SK-N-SH (cell line): ENCODE results near the gene N4BP2L2. TPM values are rescaled to one million over a fixed set of nuclear protein-coding genes. Genes with fewer than 3 reads are reported as not detected.

Source experiments
- CTCF ChIA-PET: fragments of 300-600, 350-600 bp; formaldehyde crosslinking; extraction: SDS; loops from one replicate; lab custom pipeline; 2021; lab: Yijun Ruan, JAX
- POLR2A ChIA-PET: fragments of 350-600 bp; sonication (Branson Sonifier 250); formaldehyde crosslinking; extraction: SDS; loops from one replicate; lab custom pipeline; 2020; ENCODE audit warnings: antibody characterized with exemption, inconsistent platforms; lab: Yijun Ruan, JAX
- DNase-seq: peaks from one replicate; pipeline ENCODE4 v3.0.0; 2012
- H2AFZ ChIP-seq: fragments of 200-600 bp; sonication (generic); 2 replicates; pipeline ENCODE4 v1.8.1; 2016; ENCODE audit warnings: antibody characterized with exemption, mild to moderate bottlenecking, low read depth
- H3F3A ChIP-seq: fragments of 200-600 bp; sonication (generic); replicated peaks from 2 replicates; pipeline ENCODE3; 2016; ENCODE audit warnings: antibody characterized with exemption, mild to moderate bottlenecking; ENCODE audit not compliant: insufficient read depth
- H3K27ac ChIP-seq, 2 experiments: fragments of 200-500 bp in 1 of 2; fragments of 200-600 bp in 1 of 2; sonication (Bioruptor generic) in 1 of 2; sonication (generic), shearing (Covaris generic) in 1 of 2; 2 replicates each; pipeline versions ENCODE4 v1.5.1 to v1.6.1; 2014 to 2016; ENCODE audit warnings: low read depth in 2 of 2, inconsistent platforms in 1 of 2, low read length in 1 of 2, mild to moderate bottlenecking in 1 of 2, mixed read lengths in 1 of 2
- H3K27me3 ChIP-seq: fragments of 200-600 bp; sonication (generic), shearing (Covaris generic); 2 replicates; pipeline ENCODE4 v1.6.1; 2016; ENCODE audit warnings: mixed run types; ENCODE audit not compliant: insufficient read depth
- H3K36me3 ChIP-seq, 2 experiments: fragments of 200-500 bp in 1 of 2; fragments of 200-600 bp in 1 of 2; sonication (Bioruptor generic) in 1 of 2; sonication (generic) in 1 of 2; replicated peaks in 1 of 2; 2 replicates each; pipeline versions ENCODE3 to v1.5.1; 2014 to 2016; ENCODE audit warnings: low read length in 1 of 2, mild to moderate bottlenecking in 1 of 2; ENCODE audit not compliant: insufficient read depth in 2 of 2, control insufficient read depth in 1 of 2
- H3K4me1 ChIP-seq, 2 experiments: fragments of 200-500 bp in 1 of 2; fragments of 200-600 bp in 1 of 2; sonication (Bioruptor generic) in 1 of 2; sonication (generic), shearing (Covaris generic) in 1 of 2; 2 replicates each; pipeline versions ENCODE4 v1.5.1 to v1.6.1; 2014 to 2016; ENCODE audit warnings: low read depth in 1 of 2, low read length in 1 of 2, mixed run types in 1 of 2; ENCODE audit not compliant: insufficient read depth in 2 of 2, control insufficient read depth in 1 of 2
- H3K4me2 ChIP-seq: fragments of 200-600 bp; sonication (generic), shearing (Covaris generic); 2 replicates; pipeline ENCODE4 v1.6.1; 2017; ENCODE audit warnings: mixed run types
- H3K4me3 ChIP-seq, 2 experiments: fragments of 200-500 bp in 1 of 2; fragments of 200-600 bp in 1 of 2; sonication (Bioruptor generic) in 1 of 2; sonication (generic), shearing (Covaris generic) in 1 of 2; 2 replicates each; pipeline versions ENCODE4 v1.5.1 to v1.8.1; 2014 to 2016; ENCODE audit warnings: low read depth in 2 of 2, inconsistent platforms in 1 of 2, low read length in 1 of 2, mild to moderate bottlenecking in 1 of 2, mixed read lengths in 1 of 2, moderate library complexity in 1 of 2
- H3K79me2 ChIP-seq: fragments of 200-600 bp; sonication (generic); 2 replicates; pipeline ENCODE4 v1.8.1; 2017; ENCODE audit warnings: mild to moderate bottlenecking; ENCODE audit not compliant: insufficient read depth
- H3K9ac ChIP-seq: fragments of 200-600 bp; sonication (generic); 2 replicates; pipeline ENCODE4 v1.6.1; 2017; ENCODE audit warnings: mixed run types
- H3K9me2 ChIP-seq: fragments of 200-600 bp; sonication (generic); 2 replicates; pipeline ENCODE4 v1.6.1; 2017; ENCODE audit warnings: mixed run types
- H3K9me3 ChIP-seq: fragments of 200-600 bp; sonication (generic); 2 replicates; pipeline ENCODE4 v1.6.1; 2017; ENCODE audit warnings: mixed run types, mild to moderate bottlenecking, moderate library complexity
- H4K20me1 ChIP-seq: fragments of 200-600 bp; sonication (generic); 2 replicates; pipeline ENCODE4 v1.6.1; 2017; ENCODE audit warnings: mild to moderate bottlenecking, mixed run types; ENCODE audit not compliant: insufficient read depth
- CHD2 ChIP-seq: fragments of 150-350 bp; IDR thresholded peaks from 2 replicates; pipeline ENCODE4 v1.6.1; 2018; ENCODE audit warnings: low read length; ENCODE audit not compliant: partially characterized antibody
- CTCF ChIP-seq: fragments of 200-600 bp; sonication (generic); IDR thresholded peaks from 2 replicates; pipeline ENCODE4 v1.6.1; 2017; ENCODE audit warnings: antibody characterized with exemption, mild to moderate bottlenecking, moderate library complexity
- ELF1 ChIP-seq: IDR thresholded peaks from 2 replicates; pipeline ENCODE4 v1.4.0; 2012
- EP300 ChIP-seq, 2 experiments: IDR thresholded peaks; 2 replicates each; pipeline versions ENCODE4 v1.4.0 to v1.6.1; 2012; ENCODE audit warnings: borderline replicate concordance in 1 of 2, low read depth in 1 of 2, low read length in 1 of 2
- FOSL2 ChIP-seq: IDR thresholded peaks from 2 replicates; pipeline ENCODE4 v1.4.0; 2012; ENCODE audit warnings: low read depth, mild to moderate bottlenecking, moderate library complexity, borderline replicate concordance
- IRF3 ChIP-seq: fragments of 150-350 bp; IDR thresholded peaks from 2 replicates; pipeline ENCODE4 v1.6.1; 2016; ENCODE audit warnings: mild to moderate bottlenecking, low read depth, low read length
- NFIC ChIP-seq: IDR thresholded peaks from 2 replicates; pipeline ENCODE4 v1.4.0; 2012; ENCODE audit warnings: borderline replicate concordance
- PBX3 ChIP-seq: IDR thresholded peaks from 2 replicates; pipeline ENCODE4; 2012
- RCOR1 ChIP-seq: fragments of 150-350 bp; IDR thresholded peaks from 2 replicates; pipeline ENCODE4 v1.6.1; 2017; ENCODE audit warnings: antibody characterized with exemption, low read length
- SIN3A ChIP-seq: IDR thresholded peaks from 2 replicates; pipeline ENCODE4 v1.6.1; 2012; ENCODE audit warnings: low read depth, mild to moderate bottlenecking, low read length, moderate library complexity, borderline replicate concordance
- TAF1 ChIP-seq: IDR thresholded peaks from 2 replicates; pipeline ENCODE4 v1.6.1; 2012; ENCODE audit warnings: low read depth, mild to moderate bottlenecking, low read length, moderate library complexity, borderline replicate concordance
- TEAD4 ChIP-seq: IDR thresholded peaks from 2 replicates; pipeline ENCODE4 v1.4.0; 2012; ENCODE audit warnings: mild to moderate bottlenecking, borderline replicate concordance; ENCODE audit not compliant: insufficient read depth
- USF2 ChIP-seq: fragments of 150-350 bp; IDR thresholded peaks from 2 replicates; pipeline ENCODE4 v1.6.1; 2017; ENCODE audit warnings: antibody characterized with exemption, low read length, low read depth, borderline replicate concordance
- YY1 ChIP-seq: IDR thresholded peaks from 2 replicates; pipeline ENCODE4 v1.4.0; 2012; ENCODE audit warnings: low read depth, mild to moderate bottlenecking
- WGBS: methylation state at CpG from one replicate; pipeline ENCODE4 v1.1.6; 2017; ENCODE audit warnings: low lambda C conversion rate; 5-methylcytosine and 5-hydroxymethylcytosine counted together
- polyA plus RNA-seq, 3 experiments: library from polyadenylated mRNA; depleted of rRNA; stranded (reverse); fragments of >200 nt; gene quantifications; 2 replicates each; pipeline ENCODE4 v1.2.3, GENCODE V29; 2012

The N4BP2L2 gene
- polyA plus RNA-seq, 1 of the 3 experiments (the other 2 are of a cell fraction) = 16.0 TPM

- CTCF ChIA-PET = no interaction called here
- Histone ChIP-seq H3K36me3 (peaks cover 0 to 3% of the 10 kb centered on the region in 2 experiments), H3K4me2 (no peak overlapping the region), H3K27ac (no peak overlapping the region), H3K27me3 (no peaks in the 10 kb centered on the region), H3K4me1 (no peaks in the 10 kb centered on the region), H2AFZ (no peak overlapping the region), H3K79me2 (no peaks in the 10 kb centered on the region), H3K9me3 (no peaks in the 10 kb centered on the region), H3K9me2 (no peaks in the 10 kb centered on the region), H3K4me3 (no peak overlapping the region), H3F3A (no peaks in the 10 kb centered on the region), H3K9ac (no peak overlapping the region), H4K20me1 (no peaks in the 10 kb centered on the region)
- WGBS = 98% methylated on average over 6 of the region's 6 CpGs
- no peak for DNase-seq
- TF ChIP-seq USF2 = no peak
- TF ChIP-seq RCOR1 = no peak
- TF ChIP-seq CTCF = no peak
- no peak for TF ChIP-seq PBX3
- no peak for TF ChIP-seq TAF1
- no peak for TF ChIP-seq ELF1
- TF ChIP-seq NFIC = no peak
- TF ChIP-seq FOSL2 = no peak
- TF ChIP-seq TEAD4 = no peak
- TF ChIP-seq SIN3A = no peak
- TF ChIP-seq YY1 = no peak
- TF ChIP-seq IRF3 = no peak
- TF ChIP-seq CHD2 = no peak
- no peak for TF ChIP-seq EP300 (IDR thresholded peaks at IDR 0.05; ENCODE audit: borderline replicate concordance in 1 of 2, low read depth in 1 of 2, low read length in 1 of 2)
- POLR2A ChIA-PET = no interaction called here
These were observed 70.0 kb downstream of the N4BP2L2 start for GRCh38 chr13:32468502-32469142.
